GM19467 (cell line): ENCODE data around the gene KCTD1.

Experiments used
- ATAC-seq: cut with Tn5 transposase; IDR thresholded peaks from one replicate; pipeline ENCODE4 v1.9.1; 2021; ENCODE audit warnings: mild to moderate bottlenecking, moderate library complexity; ENCODE audit not compliant: unreplicated experiment

Gene KCTD1

GRCh38 chr18:26432651-26433424 is 115.5 kb downstream of the KCTD1 start:
- ATAC-seq = no peak

GRCh38 chr18:26429535-26430226 is 118.7 kb downstream of the KCTD1 start:
- ATAC-seq = no peak

- ATAC-seq = no peak
Measured at GRCh38 chr18:26425148-26425531, 123.2 kb downstream of the KCTD1 start.

- no peak for ATAC-seq
Measured at GRCh38 chr18:26424428-26425147, 123.8 kb downstream of the KCTD1 start.

- peak; percentile 69 for ATAC-seq
Measured at GRCh38 chr18:26422472-26423162, 125.7 kb downstream of the KCTD1 start.

GRCh38 chr18:26421931-26422330 is 126.4 kb downstream of the KCTD1 start:
- ATAC-seq = no peak

- no peak for ATAC-seq
Measured at GRCh38 chr18:26421503-26421902, 126.8 kb downstream of the KCTD1 start.

GRCh38 chr18:26419746-26420145 is 128.6 kb downstream of the KCTD1 start:
- no peak for ATAC-seq

- ATAC-seq = no peak
Measured at GRCh38 chr18:26418225-26418624, 130.1 kb downstream of the KCTD1 start.

- no peak for ATAC-seq
Measured at GRCh38 chr18:26417190-26417589, 131.2 kb downstream of the KCTD1 start.

- ATAC-seq = no peak
Measured at GRCh38 chr18:26416652-26417150, 131.7 kb downstream of the KCTD1 start.

GRCh38 chr18:26415631-26416030 is 132.7 kb downstream of the KCTD1 start:
- ATAC-seq = no peak

- ATAC-seq = no peak
Measured at GRCh38 chr18:26414901-26415440, 133.4 kb downstream of the KCTD1 start.

- ATAC-seq = no peak
Measured at GRCh38 chr18:26409091-26409490, 139.3 kb downstream of the KCTD1 start.

GRCh38 chr18:26407736-26408601 is 140.4 kb downstream of the KCTD1 start:
- ATAC-seq = no peak

GRCh38 chr18:26406854-26407517 is 141.4 kb downstream of the KCTD1 start:
- ATAC-seq = no peak

GRCh38 chr18:26406324-26406723 is 142.0 kb downstream of the KCTD1 start:
- ATAC-seq = no peak

GRCh38 chr18:26405190-26405801 is 143.1 kb downstream of the KCTD1 start:
- peak; percentile 89 for ATAC-seq
